Measurements from ENCODE around the gene ICOS. TPM values are rescaled to one million over a fixed set of nuclear protein-coding genes. Genes with fewer than 3 reads are reported as not detected.
A peak's percentile ranks its signal among the peaks of the same experiment; 100 is the strongest.

Gene ICOS, protein sequence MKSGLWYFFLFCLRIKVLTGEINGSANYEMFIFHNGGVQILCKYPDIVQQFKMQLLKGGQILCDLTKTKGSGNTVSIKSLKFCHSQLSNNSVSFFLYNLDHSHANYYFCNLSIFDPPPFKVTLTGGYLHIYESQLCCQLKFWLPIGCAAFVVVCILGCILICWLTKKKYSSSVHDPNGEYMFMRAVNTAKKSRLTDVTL
- polyA plus RNA-seq (ENCODE audit: insufficient read length in 3 of 3): under 1 TPM in 1 of 3 donors, not detected in 2; 0.06 TPM

- no peak for DNase-seq (ENCODE audit: low read depth in 3 of 3, low spot score in 2 of 3)
Measured at GRCh38 chr2:203936535-203936934, at the start of gene ICOS. Gene ICOS, plus strand, starts transcription at chr2:203936763. Its CDS starts 52 bp downstream, at chr2:203936815.

DNA sequence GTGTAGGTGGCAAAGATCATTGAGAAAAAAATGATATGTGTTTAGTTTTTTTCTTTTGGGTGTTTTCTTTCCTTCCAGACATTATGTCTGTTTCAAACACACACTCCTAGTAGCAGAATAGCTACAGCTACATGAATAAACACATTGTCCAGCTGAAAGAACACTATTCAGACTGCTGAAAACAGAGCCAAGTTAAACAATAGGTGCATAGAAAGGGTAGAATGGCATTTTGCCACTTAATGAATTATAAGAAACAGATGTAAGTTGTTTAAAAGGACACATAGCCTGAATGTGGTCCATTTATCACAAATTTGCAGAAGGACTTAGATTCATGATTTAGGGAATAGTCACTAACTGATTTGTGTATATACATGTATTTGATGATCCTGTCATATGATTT, 48.9 kb upstream of the ICOS start:
- DNase-seq (ENCODE audit: low read depth in 3 of 3, low spot score in 2 of 3): no peak

GRCh38 chr2:203889542-203889941, 47.0 kb upstream of the ICOS start:
- no peak for DNase-seq (ENCODE audit: low read depth in 3 of 3, low spot score in 2 of 3)

- no peak for DNase-seq (ENCODE audit: low read depth in 3 of 3, low spot score in 2 of 3)
Measured at GRCh38 chr2:203889944-203890343, 46.6 kb upstream of the ICOS start.

DNA sequence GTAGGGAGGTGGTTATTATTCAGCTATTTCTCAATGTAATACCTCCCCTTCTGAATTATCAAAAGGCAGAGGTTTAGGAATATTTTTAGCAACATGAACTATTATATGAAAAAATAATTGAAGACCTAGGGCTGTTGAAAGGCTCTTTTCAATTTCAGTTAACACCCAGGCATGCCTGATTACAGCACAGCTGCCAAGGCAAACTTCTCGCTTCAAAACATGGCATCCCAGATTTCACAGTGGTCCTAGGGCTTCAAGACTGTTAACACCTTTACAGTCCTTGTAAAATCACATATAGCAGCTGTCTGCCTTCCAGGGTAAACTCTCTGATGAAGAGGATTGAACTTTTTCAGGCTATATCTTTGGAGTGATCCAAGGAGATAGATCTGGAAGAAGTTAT, 45.8 kb upstream of the ICOS start:
- no peak for DNase-seq (ENCODE audit: low read depth in 3 of 3, low spot score in 2 of 3)

GRCh38 chr2:203891474-203891873, 45.1 kb upstream of the ICOS start:
- no peak for DNase-seq (ENCODE audit: low read depth in 3 of 3, low spot score in 2 of 3)

DNA sequence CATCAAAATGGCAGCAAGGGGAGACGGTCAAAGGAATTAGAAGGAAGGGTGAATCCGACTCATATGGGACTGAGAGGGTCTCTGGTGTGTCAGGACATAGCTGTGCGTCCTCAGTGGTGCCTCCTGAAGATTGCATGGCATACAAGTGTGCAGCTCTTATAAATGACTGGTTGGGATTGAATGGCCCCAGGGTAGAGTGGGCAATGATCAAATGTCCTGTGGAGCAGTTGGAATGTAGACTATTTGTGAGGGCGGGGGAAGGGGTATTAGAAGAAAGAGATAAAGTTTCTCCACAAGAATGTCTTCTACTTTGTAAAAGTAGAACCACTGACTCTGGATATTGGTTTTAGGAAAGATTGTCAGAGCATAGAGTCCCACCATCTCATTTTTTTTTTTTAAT, 44.4 kb upstream of the ICOS start:
- DNase-seq (ENCODE audit: low read depth in 3 of 3, low spot score in 2 of 3): no peak

DNA sequence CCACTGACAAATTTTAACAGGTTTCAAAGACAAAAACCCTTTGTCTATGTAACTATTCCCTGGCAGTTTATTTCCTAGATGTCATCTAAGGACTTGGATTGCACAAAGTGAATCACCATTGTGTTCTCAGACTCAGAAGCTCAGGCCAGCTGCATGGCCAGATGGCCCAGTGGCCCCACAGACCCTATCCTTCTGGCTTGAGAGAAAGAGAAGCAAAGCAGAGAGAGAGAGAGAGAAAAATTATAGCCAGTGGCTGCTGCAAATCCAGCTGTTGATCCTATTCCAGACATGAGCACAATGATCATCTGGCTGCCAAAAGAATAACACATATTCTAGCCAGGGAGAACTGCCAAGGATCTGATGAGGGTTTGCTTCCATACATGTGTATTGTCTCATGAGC, 43.2 kb upstream of the ICOS start:
- DNase-seq (ENCODE audit: low read depth in 3 of 3, low spot score in 2 of 3): peak in 1 of 3 donors; percentile 21

DNA sequence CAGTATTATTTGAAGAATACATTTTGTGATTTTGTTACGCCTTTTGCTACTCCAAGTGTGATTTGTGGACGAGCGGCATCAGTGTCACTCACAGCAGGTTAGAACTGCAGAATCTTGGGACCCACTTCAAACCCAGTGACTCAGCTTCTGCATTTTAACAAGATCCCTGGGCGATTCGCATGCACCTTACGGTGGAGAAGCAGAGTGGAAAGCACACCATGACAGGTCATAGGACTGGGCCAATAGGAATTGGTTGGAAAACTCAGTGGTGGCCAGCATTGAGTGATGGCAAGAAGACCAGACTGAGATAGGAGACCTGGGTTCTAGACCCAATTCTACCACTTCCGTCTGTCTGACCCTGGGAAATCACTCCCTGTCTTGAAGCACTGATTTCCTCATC, 42.7 kb upstream of the ICOS start:
- no peak for DNase-seq (ENCODE audit: low read depth in 3 of 3, low spot score in 2 of 3)

- no peak for DNase-seq (ENCODE audit: low read depth in 3 of 3, low spot score in 2 of 3)
Measured at GRCh38 chr2:203894262-203894661, 42.3 kb upstream of the ICOS start.

- DNase-seq (ENCODE audit: low read depth in 3 of 3, low spot score in 2 of 3): no peak
Measured at GRCh38 chr2:203897544-203897943, 39.0 kb upstream of the ICOS start.

DNA sequence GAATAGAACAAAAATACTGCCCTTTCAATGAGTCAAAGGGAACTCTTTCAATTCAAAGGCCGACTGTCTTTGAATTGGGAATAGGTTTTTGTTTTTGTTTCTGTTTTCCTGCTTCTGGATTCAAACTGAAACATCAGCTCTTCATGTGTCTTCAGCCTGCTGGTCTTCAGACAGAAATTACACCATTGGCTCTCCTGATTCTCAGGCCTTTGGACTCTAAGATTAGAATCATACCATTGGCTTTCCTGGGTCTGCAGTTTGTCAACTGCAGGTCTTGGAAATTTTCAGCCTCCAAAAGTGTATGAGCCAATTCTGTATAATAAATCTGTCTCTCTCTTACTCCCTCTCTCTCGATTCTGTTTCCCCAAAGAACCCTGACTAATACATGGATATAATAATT, 37.9 kb upstream of the ICOS start:
- DNase-seq (ENCODE audit: low read depth in 3 of 3, low spot score in 2 of 3): no peak

DNA sequence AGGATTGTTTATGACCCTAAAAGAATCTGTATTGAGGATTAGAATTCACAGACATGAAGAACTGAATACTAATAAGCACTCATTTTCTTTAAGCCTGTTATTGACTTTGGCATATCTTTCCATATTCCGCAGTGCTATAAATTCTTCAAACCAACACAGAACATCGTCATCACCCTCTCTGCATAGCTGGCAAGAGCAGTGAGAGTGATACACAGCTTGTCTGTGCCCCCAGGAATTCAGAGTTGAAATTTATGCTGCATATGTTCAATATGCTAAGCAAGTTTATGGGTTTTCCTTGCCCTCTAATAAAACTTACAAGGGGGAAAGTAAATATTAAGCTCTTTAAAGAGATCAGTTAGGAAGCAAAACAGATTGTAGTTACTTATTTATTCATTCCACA, 36.3 kb upstream of the ICOS start:
- peak; percentile 9 to 15 (median 14) for DNase-seq (ENCODE audit: low read depth in 3 of 3, low spot score in 2 of 3)

GRCh38 chr2:203904022-203904421, 32.5 kb upstream of the ICOS start:
- DNase-seq (ENCODE audit: low read depth in 3 of 3, low spot score in 2 of 3): no peak

GRCh38 chr2:203905656-203906055, 30.9 kb upstream of the ICOS start:
- DNase-seq (ENCODE audit: low read depth in 3 of 3, low spot score in 2 of 3): no peak

- no peak for DNase-seq (ENCODE audit: low read depth in 3 of 3, low spot score in 2 of 3)
Measured at GRCh38 chr2:203908066-203908796, 28.3 kb upstream of the ICOS start.

DNA sequence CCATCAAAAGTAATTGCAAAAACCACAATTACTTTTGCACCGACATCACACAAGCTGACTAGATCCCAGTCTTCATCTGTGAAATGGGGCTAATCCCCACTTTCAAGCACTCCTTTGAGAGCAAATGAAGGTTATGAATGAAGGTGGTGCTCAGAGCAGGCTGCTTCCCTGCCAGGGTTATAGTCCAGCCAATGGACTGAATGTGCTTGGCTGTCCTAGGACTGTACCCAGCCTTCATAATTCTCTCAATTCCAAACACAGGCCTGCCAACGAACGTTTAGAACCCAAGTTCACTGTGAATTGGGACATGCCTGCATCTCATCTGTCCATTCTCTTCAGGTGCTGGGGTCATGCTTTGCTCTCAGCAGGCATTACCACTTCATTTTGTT, 27.8 kb upstream of the ICOS start:
- DNase-seq (ENCODE audit: low read depth in 3 of 3, low spot score in 2 of 3): no peak

GRCh38 chr2:203909261-203909967, 27.1 kb upstream of the ICOS start:
- DNase-seq (ENCODE audit: low read depth in 3 of 3, low spot score in 2 of 3): peak; percentile 36 to 54 (median 41)

GRCh38 chr2:203909974-203910373, 26.6 kb upstream of the ICOS start:
- DNase-seq (ENCODE audit: low read depth in 3 of 3, low spot score in 2 of 3): no peak

GRCh38 chr2:203913947-203914346, 22.6 kb upstream of the ICOS start:
- DNase-seq (ENCODE audit: low read depth in 3 of 3, low spot score in 2 of 3): no peak

DNA sequence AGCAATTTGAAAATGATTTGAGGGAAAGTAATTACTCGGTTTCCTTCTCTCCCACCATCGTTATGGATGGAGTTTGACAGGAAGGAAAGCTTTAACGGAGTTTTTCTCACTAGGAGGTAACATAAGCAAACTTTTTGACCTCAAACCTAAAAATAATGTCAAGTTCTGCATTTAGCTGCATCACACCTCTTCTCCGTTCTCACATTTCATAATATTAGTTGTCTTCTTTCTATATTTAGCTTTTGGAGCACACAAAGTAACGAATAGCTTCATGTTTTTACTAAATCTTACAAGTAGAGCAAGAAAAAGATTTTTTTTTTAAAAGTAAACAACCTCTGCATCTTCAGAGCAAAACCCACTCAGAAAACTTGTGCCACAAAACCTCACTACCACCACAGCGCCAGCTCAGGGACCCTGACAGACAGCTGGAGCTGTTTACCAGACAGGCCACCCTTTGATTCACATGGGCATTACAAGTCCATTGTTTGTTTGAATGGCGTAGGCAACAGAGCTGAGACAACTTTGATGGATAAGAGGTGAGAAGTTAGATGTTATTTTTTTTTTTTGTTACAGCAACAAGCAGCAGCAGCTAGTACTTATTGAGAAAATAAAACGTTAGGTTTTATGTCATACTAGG, 21.9 kb upstream of the ICOS start:
- no peak for DNase-seq (ENCODE audit: low read depth in 3 of 3, low spot score in 2 of 3)
